Hematopoietic multipotent progenitor cell treated with erythropoietin and hydrocortisone succinate and interleukin-3 and kit ligand, for 8 days (in vitro differentiated cells): ENCODE results near the gene JOSD2.

Experiments
- DNase-seq: peaks from one replicate; pipeline ENCODE4 v3.0.0-alpha.2; 2015

The JOSD2 gene

DNA sequence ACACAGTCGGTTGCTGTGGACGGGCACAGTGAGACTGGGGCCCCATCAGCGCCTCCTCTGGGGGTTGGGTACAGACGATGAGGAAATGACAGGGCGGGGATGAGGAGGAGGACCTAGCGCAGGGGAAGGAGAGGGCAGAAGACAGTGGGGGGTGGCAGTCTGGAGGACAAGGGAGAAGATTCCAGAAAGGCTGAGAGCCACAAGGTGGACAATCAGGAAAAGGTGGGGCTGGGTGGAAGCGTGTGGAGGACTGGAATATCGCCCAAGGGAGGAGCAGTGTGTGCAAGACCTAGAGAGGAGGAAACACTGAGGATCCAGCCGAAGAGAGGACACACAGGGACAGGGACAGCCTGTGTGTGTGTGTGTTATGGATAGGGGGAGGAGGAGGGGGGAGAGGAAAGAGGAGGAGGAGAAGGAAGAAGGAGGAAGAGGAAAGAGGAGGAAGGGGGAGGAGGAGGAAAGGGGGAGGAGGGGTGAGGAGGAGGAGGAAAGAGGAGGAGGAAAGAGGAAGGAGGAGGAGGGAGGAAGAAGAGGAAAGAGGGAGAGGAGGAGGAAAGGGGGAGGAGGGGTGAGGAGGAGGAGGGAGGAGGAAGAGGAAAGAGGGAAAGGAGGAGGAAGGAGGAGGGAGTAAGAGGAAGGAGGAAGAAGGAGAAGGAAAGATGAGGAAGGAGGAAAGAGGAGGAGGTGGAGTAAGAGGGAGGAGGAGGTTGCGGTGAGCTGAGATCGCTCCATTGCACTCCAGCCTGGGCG lies 18.5 kb downstream of the JOSD2 start:
- DNase-seq = no peak

DNA sequence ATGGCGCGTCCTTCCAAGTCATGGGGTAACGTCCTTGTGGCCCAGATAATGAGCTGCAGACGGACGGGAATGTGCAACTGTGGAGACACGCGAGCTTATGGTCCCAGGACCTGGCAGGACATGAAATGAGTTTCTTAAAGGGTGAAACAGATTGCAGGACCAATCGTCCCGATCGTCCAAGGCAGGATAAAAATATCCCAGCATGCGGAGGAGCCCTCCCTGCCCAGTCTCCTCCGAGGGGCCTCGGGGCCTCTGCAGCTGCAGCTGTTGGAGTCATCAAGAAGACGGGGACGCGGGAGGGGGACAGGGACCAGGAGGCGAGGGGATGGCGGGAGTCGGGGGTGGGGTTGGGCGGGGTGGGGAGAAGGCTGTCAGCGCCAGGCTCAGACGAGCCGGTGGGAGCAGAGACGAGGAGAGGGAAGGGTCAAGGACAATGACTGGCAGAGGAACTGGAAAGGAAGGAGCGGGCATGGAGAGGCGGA lies 20.0 kb downstream of the JOSD2 start:
- no peak for DNase-seq

DNA sequence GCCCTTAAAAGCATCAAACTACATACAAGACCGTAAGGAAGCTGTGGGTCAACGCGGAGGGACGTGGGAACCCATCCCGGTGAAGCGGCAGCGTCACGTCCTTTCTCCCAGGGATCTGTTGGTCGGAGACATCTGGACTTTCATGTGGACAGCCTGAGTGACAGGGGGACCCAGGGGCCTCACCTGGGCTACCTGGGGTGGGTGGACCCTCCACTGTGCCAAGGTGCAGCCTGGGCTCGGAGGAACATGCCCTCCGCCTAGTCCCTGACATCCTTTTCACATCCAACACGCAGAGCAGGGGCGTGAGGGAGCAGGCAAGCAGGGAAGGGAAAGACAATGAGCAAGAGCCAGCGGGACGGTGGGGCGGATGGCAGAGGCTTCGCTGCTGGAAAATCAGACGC lies 20.6 kb downstream of the JOSD2 start:
- no peak for DNase-seq

DNA sequence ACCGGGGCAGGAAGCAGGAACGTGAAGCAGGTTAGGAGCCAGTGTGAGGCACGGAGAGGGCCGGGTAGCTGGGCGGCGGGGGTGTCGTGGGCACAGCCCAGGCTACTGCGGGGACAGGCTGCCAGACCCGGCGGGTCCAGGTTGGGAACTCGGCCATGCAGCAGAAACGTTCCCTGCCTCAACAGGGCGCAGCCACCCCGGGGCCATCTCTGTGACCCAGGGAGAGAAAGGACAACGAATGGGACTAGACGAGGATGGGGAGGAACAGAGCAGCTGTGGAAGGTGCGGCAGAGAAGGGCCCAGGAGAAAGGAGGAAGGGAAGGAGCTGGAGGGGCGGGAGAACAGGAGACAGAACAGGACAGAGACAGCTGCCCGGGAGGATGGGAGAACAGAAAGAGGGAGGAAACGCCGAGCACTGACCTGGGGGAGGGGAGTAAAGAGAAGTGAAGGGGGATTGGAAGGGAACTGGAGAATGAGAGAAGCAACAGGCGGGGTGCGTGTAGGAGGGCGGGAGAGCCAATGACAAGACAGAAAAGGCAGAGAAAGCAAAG lies 21.5 kb downstream of the JOSD2 start:
- no peak for DNase-seq

DNA sequence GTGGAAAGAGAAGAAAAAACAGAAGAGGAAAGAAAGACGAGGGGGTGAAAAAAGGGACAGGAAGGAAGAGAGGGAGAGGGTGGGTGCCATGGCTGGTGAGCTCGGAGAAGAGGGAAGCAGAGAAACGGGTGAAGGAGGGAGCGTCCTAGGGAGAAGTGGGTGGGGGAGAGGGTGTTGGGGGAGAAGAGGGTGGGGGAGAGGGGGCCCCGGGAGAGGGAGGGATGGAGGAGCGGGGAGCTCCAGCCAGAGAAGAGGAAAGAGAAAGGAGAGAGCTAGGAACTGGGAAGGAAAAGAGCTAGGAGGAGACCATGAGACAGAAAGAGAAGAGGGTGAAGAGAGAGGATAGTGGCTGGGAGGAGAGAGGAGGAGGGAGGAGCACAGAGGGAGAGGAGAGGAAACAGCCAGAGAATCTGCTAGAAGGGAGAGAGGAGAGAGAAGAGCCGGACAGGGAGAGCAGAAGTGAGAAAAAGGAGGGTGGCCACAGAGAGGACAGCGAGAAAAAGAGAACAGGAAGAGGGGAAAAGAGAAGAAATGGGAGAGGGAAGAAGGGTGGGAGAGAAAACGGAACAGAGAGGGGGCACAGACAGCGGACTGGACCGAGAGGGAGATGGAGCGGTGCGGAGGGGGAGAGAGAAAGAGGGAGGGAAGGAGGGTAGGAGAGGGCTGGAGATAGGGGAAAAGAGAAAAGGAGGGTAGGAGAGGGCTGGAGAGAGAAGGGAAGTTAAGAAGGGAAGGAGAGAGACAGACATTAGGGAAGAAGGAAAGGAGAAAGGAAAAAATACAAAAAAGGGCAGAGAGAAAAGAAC lies 22.4 kb downstream of the JOSD2 start:
- no peak for DNase-seq

DNA sequence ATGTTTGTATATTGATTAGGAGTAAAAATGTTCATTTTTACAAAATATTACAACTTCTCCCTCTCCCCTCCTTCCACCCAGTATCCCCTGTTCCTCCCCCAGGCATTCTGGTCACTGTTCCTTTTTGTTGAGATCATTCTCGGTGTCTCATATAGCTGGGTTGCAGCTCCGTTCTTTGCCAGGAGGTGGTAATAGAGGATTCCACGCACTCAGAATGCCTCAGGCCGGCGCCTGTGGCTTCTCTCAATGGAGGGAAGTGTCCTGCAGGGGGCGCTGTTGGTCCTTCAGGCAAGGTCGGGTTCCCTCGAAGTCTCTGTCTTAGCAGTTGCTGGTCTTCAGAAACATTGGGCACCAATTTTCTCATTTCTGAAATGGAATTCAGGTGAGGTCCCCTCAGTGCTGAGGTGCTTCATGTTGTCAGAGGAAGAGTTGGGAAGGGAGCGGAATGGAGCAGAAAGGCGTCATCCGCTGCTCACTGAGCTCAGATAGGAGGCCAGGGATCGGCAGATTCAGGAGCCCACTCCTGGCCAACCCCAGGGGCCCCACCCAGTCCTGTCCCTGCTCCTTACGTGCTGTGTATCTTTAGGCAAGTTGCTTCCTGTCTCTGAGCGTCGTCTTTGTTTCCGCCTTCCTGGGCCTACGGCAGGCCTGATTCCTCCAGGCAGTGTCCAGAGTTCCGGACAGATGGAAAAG lies 24.0 kb downstream of the JOSD2 start:
- DNase-seq = peak; percentile 73

DNA sequence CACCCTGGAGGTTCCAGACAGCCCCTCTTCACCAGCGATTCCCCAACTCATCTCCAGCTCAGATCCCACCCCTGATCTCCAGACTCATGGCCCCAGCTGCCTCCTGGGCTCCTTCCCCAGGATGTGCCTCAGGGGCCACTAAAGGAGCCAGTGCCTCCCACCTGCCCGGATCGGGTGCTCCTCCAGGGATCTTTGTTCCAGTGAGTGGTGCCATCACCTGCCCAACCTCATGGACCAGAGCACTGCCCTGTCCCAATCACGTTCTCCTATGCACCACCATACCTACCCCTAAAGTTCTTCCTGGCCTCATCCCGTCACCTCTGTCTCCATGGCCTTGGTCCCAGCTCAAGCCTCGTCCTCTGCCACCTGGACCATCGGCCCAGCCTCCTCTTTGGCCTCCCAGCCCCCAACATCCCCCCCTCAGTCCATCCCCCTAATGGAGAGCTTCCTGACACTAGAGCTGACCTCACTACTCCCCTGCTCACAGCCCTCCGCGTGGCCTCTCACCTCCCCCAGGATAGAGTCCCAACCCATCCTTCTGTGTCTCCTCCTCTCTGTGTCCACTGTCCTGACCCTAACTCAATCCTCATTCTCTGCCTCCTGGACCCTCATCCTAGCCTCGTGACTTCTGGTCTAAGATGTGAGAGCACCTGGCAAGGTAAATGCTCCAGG lies 25.6 kb downstream of the JOSD2 start:
- no peak for DNase-seq

DNA sequence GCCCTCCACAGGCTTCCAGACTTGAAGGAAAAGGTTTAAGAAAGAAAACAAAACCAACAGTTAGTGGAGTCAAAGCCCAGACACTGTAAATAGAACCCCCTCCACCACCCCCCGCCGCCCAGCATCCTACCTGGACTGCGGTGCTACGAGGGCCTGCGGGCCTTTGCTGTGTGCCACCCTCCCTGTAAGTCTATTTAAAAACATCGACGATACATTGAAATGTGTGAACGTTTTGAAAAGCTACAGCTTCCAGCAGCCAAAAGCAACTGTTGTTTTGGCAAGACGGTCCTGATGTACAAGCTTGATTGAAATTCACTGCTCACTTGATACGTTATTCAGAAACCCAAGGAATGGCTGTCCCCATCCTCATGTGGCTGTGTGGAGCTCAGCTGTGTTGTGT lies 28.1 kb downstream of the JOSD2 start:
- DNase-seq = no peak

DNA sequence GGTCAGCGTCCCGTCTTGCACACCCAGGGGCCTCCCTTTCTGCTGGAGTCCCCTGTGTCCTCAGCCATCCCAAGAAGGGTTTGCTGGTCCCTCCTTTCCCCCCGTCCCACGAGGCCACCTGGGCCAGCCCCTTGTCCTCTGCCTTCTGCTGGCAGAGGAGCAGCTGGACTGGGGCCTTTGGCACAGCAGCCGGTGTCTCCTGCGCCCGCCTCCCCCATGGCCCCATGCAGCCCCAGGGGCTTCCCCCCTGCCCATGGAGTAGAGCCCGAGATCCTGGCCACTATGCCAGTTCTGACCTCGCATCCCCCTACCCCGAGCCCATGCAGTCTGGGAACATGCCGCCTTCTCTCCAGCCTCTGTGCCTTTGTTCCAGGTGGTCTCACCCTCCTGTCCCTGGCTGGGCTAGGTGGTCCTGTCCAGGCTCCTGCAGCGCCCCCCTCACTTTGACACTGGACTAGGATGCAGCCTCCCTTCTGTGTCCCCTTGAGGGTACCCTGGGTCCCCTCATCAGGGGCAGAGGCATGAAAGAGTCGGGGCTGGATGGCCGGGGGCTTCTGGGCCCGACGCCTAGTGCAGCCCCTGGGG lies 28.6 kb downstream of the JOSD2 start:
- no peak for DNase-seq

DNA sequence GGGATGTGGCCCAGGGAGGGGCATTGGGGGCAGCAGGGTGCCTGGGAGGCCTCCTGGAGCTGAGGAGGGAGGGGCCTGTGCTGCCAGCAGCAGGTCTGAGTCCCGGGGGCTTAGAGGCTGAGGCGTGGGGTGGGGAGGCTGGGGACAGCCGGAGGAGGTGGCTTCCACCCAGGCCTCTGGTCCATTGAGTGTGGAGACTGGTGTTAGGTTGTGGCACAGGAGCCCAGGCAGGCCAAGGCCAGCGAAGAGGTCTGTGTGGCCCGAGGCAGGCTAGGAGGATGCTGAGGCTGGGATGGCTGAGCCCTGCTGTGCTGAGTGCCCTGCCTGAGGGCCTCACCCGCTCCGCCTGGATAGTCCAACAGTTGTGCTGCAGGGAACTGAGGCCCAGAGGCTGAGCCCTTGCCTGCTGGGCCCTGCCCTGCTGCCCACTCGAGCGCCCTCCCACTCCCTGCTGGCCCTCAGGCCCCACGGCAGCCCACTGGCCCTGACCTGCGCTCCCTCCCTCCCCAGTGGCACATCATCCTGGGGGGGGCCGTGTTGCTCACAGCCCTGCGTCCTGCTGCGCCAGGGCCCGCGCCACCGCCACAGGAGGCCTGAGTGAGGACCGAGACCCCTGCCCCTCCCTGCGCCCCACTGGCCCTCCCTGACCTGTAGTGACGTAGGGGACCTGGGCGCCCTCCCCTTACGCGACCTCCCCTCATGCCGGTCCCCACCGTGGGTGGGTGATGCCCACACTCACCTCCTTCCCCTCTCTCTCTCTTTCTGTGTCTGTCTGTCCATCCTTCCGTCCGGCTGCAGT lies 29.4 kb downstream of the JOSD2 start:
- DNase-seq = no peak

DNA sequence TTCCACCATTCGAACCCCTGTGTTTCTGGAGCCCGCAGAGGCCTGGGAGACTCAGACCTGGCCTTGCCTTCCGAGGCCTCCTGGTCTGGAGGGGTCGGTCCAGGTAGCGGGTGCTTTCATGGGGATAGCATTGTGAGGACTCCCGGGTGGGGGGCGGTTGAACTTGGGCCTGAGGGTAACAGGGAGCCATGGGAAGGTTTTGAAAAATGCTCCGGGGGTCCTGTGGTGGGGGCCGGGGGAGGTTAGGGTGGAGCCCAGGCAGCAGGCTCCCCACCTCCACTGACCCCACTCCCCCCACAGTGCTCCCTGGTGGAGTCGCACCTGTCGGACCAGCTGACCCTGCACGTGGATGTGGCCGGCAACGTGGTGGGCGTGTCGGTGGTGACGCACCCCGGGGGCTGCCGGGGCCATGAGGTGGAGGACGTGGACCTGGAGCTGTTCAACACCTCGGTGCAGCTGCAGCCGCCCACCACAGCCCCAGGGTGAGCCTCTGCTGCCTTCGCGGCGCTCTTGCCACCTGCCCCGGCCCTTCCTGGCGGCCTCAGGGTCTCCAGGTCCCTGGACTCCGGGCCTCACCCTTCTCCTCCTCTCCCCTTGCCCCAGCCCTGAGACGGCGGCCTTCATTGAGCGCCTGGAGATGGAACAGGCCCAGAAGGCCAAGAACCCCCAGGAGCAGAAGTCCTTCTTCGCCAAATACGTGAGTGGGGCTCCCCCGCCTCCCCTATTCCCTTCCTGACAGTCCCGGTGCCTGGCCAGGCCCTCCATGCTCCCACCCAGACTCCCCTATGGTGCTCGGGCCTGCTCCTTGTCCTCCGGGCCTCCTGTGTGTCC lies 30.5 kb downstream of the JOSD2 start:
- no peak for DNase-seq

DNA sequence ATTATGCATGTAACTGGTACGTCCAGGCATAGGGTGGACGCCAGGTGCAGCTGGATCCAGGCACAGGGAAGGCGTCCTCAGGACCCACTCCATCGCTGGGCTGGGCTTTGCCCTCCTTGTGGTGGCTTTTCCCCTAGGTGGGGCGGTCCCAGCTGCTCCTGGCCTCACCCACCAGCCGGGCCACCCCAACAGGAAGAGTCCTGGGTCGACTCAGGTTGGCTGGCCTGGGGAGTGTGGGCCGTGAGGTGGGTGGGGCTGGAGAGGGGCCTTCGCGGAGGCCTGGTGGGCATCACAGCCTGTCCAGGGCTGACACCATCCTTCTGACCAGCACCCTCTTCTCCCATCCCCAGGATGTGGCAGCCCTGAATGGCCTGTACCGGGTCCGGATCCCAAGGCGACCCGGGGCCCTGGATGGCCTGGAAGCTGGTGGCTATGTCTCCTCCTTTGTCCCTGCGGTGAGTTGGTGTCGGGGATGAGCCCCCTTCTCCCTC lies 31.2 kb downstream of the JOSD2 start:
- no peak for DNase-seq

DNA sequence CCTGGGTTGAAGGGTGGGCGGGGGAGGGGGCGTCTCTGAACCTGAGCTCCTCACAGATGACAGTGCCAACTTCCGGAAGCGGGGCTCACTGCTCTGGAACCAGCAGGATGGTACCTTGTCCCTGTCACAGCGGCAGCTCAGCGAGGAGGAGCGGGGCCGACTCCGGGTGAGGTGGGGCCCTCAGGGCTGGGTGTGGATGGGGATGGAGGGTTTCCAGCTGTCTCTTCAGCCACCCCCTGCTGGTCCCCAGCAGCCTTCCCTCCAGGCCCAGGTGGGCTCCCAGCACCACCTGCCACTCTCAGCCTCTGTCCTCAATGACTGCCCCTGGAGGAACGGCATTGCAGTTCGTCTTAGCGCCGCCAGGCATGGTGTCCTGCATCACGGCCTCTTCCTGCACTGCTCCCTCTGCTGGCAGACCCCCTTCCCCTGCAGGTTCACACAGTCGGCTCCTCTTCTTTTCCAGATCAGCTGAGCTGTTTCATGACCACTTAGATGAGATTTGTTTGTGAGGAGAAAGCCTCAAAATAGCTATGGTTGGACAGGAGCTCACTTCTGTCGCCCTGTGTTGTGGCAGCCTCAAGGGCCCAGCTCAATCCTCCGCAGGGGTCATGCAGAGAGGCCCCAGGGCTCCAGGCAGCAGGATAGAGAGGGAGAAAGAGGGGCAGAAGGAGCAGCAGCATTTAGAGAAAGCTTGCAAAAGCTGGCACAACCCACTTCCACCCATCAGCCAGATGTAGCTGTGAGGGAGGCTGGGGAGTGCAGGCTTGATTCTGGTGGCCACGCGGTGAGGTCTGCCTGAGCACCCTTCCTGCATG lies 31.9 kb downstream of the JOSD2 start:
- peak; percentile 53 for DNase-seq

DNA sequence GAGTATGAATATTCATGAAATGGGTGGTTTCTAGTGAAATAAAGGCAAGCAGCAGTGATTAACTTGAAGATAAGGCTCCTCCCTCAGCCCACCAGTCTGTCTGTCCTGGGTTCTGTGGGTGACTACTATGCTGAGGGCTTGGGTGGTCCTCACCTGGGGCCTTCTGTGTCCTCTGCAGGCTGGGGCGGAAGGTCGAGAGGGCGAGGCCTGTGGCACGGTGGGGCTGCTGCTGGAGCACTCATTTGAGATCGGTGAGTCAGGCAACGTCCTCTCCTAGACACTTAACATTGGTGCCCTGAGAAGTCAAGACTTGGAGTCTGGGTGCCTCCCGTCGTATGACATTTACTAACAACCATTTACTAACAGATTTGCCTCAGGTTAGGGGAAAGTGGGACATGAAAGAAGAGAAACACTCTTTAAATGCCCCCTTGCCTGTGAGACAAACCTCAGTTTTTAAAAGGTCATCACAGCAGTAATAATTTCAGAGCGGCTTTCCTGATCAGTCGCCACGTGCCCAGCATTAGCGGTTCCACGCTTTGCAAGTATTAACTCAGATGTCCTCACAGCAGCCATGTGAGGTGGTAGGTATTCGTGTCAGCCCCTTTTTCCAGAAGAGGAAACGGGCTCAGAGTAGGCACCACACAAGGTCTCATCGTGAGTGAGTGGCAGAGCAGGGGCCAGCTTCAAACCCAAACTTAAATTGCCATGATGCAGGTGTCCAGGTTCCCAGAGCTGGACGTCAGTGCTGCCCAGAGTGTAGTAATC lies 33.1 kb downstream of the JOSD2 start:
- no peak for DNase-seq

DNA sequence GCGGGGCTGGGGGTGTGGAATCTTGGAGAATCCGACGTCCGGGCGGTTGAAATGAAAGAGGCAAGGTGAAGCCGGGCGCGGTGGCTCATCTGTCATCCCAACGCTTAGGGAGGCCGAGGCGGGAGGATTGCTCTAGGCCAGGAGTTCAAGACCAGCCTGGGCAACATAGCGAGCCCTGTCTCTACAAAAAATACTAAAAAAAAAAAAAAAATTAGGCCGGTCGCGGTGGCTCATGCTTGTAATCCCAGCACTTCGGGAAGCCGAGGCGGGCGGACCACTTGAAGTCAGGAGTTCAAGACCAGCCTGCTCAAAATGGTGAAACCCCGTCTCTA lies 34.1 kb downstream of the JOSD2 start:
- DNase-seq = no peak

DNA sequence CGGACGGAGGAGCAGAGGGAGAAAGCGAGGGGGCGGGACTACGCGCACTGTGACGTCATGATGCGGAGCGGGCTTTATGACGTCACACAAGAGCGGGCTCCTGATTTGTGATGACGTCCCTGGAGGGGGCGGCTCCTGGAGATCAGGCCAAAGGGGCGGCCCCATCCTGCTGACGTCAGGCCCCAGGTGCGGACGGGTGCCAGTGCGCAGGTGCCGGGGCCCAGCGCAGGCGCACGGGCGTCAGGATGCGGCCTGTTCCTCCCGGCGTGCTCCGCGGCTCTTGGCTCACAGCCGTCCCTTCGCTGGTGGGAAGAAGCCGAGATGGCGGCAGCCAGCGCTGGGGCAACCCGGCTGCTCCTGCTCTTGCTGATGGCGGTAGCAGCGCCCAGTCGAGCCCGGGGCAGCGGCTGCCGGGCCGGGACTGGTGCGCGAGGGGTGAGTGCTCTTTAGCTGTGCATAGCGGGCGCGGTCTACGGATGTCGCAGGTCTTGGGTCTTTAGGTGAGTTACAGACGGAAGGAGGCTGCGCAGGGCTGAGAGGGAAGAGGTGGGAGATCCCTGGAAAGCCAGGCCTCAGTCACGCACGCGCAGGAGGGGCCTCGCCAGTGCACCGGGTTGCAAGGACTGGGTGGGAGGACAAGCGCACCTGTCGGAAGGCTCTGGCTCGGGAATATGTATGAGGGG lies 34.6 kb downstream of the JOSD2 start, which contains the start of the genes EMC10 and GARIN5A:
Gene EMC10, plus strand, starts transcription at position 284 of the 683 bp plus-strand sequence. Its CDS starts 38 bp downstream, at position 322.
Gene GARIN5A, minus strand, starts transcription at position 625 of the 683 bp plus-strand sequence. Its CDS starts 460 bp downstream, at position 165.
- peak; percentile 89 for DNase-seq

DNA sequence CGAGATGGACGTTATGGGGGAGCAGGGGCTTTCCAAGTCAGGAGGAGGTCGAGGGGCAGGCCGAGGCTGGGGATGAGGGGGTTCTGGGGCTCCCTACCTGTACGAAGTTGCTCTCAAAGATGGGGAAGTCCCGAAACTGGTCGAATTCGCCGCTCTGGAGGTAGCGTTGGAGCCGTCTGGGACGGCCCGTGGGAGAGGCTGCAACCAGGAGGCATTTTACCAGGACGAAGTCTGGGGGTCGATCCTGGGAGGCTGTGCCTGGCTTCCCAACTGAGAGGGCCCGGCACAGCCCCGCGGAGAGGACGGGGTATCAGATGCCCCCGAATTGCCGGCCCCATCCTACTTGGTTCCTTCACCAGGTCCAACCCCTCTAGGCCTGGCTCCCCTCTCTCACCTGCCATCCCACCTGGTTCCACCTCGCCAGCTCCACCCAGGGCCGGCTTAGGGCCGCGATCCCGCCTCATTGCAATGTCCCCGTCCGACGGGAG lies 35.2 kb downstream of the JOSD2 start:
- DNase-seq = no peak

DNA sequence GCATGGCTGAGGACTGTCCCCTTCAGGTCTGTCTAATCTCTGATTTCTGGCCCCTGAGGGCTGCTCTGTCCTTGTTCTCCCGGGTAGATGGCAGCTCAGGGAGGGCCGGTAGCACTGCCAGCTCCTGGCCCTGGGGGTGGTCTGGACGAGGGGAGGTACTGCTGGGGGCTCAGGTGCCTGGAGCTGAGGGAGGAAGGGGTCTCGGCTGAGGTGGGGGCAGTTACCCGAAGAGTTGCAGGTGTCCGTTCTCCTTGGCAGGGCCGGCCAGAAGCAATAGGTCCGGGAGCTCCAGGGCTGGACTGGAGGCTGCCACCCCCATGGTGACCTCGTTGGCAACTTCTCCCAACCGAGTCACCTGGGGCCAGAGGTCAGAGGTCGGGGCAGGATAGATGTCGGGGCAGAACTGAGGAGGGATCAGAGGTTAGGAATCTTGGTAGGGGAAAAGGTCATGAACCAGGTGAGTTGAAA lies 35.9 kb downstream of the JOSD2 start:
- DNase-seq = no peak
